Testis (tissue), 3 donors: Measurements from ENCODE around the gene OR1F1. TPM values are rescaled to one million over a fixed set of nuclear protein-coding genes. Genes with fewer than 3 reads are reported as not detected.
"Not testable (repeated sequence)": the region's sequence is repeated elsewhere in the genome, so short reads cannot be mapped to it uniquely, and the experiment has no call there.

Source experiments
- DNase-seq: peaks from one replicate; pipeline ENCODE4 v3.0.0-alpha.2; 2019
- H3K27ac ChIP-seq, 2 donors: fragments of 200-600 bp; sonication (generic); one replicate each; pipeline ENCODE4 v1.5.1; 2019
- H3K27me3 ChIP-seq: fragments of 200-600 bp; sonication (generic); one replicate; pipeline ENCODE4 v1.5.1; 2019
- H3K36me3 ChIP-seq: fragments of 200-600 bp; sonication (generic); one replicate; pipeline ENCODE4 v1.5.1; 2017; ENCODE audit warnings: low read depth; ENCODE audit errors: missing control alignments
- H3K4me1 ChIP-seq: fragments of 200-600 bp; sonication (generic); one replicate; pipeline ENCODE4 v1.5.1; 2019
- H3K4me3 ChIP-seq, 2 donors: fragments of 200-600 bp; sonication (generic); one replicate each; pipeline ENCODE4 v1.5.1; 2017 to 2019
- H3K9me3 ChIP-seq: fragments of 200-600 bp; sonication (generic); one replicate; pipeline ENCODE4 v1.5.1; 2017
- POLR2A ChIP-seq: fragments of 450-650 bp; IDR thresholded peaks from one replicate; pipeline ENCODE4 v1.6.1; 2017; ENCODE audit warnings: antibody characterized with exemption, mild to moderate bottlenecking, moderate library complexity
- WGBS, 2 donors: methylation state at CpG; one replicate each; pipeline ENCODE4 v1.1.5; 2018; 5-methylcytosine and 5-hydroxymethylcytosine counted together
- intact Hi-C: fragments of 100-400 bp; cut with DNase I; formaldehyde crosslinking; loops from one replicate; pipeline ENCODE4 v1.15.1; 2023; ENCODE audit warnings: low total_unique reads
- polyA plus RNA-seq: library from polyadenylated mRNA; stranded (reverse); fragments of 350-450 nt; fragmentation: Illumina TruSeq; extraction: RNeasy Lipid Tissue Mini Kit (QIAGEN cat#74804); gene quantifications from one replicate; pipeline ENCODE4 v1.2.3, GENCODE V29; 2014; ENCODE audit warnings: low read depth, low replicate concordance; ENCODE audit not compliant: insufficient read depth
- total RNA-seq, 2 donors: library from RNA; depleted of rRNA; stranded (reverse); fragments of >200 nt; gene quantifications; one replicate each; pipeline ENCODE4 v1.2.3, GENCODE V29; 2016
- TF ChIP-seq, protein P1 (sequence below), 3 experiments: fragments of 450-650 bp in 2 of 3; fragments of 200-600 bp in 1 of 3; sonication (generic) in 1 of 3; IDR thresholded peaks; one replicate each; pipeline ENCODE4 v1.5.1; 2016 to 2019; ENCODE audit warnings: antibody characterized with exemption in 3 of 3, mild to moderate bottlenecking in 2 of 3, moderate library complexity in 1 of 3

OR1F1 gene
- total and polyA plus RNA-seq, 3 donors from 2014 or later: not detected

DNA sequence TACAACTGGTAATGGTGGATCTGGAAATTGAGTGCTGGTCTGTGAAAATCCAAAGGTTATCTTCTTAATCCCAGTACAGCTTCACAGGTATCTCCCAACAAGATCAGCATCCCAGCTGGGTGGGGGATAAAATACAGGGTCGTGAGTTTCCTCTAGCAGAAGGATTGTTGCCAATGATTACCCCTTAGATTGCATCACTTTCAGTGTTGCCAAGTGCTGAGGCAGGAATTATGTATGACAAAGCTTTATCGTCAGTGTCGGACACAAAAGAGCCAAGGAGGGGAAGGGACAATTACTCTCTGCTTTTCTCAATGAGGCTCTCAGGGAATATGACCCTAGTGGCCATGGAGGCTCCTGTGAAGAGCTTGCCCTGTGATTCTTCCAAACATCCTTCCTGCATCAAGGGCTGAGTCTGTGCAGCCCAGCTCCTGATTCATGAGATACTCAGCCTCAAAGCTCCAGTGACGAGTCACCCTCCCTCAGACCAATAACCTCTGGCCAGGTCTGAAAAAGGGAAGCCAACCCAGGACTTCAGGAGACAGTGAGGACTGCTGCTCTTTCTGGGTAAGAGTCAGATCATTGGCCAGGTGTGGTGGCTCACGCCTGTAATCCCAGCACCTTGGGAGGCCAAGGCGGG, 15.0 kb downstream of the OR1F1 start:
- no peak for TF ChIP-seq POLR2A
- TF ChIP-seq, protein P1, sequence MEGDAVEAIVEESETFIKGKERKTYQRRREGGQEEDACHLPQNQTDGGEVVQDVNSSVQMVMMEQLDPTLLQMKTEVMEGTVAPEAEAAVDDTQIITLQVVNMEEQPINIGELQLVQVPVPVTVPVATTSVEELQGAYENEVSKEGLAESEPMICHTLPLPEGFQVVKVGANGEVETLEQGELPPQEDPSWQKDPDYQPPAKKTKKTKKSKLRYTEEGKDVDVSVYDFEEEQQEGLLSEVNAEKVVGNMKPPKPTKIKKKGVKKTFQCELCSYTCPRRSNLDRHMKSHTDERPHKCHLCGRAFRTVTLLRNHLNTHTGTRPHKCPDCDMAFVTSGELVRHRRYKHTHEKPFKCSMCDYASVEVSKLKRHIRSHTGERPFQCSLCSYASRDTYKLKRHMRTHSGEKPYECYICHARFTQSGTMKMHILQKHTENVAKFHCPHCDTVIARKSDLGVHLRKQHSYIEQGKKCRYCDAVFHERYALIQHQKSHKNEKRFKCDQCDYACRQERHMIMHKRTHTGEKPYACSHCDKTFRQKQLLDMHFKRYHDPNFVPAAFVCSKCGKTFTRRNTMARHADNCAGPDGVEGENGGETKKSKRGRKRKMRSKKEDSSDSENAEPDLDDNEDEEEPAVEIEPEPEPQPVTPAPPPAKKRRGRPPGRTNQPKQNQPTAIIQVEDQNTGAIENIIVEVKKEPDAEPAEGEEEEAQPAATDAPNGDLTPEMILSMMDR (IDR thresholded peaks at IDR 0.05): no peak
- H3K9me3 ChIP-seq: no peaks in the 10 kb centered on the region

DNA sequence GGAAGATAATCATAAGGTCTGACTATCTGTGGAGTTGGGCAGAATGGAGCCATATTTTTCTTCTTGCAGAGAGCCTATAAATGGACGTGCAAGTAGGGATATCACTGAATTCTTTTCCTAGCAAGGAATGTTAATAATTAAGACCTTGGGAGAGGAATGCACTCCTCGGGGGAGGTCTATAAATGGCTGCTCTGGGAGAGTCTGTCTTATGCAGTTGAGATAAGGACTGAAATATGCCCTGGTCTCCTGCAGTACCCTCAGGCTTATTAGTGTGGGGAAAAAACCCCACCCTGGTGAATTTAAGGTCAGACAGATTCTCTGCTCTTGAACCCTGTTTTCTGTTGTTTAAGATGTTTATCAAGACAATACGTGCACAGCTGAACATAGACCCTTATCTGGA, 17.9 kb downstream of the OR1F1 start:
- WGBS, 2 donors: 42 to 63% methylated on average over 3 of the region's 3 CpGs
- H3K27me3 ChIP-seq, H3K36me3 ChIP-seq, H3K27ac ChIP-seq, DNase-seq, H3K9me3 ChIP-seq, H3K4me1 ChIP-seq, intact Hi-C loops, H3K4me3 ChIP-seq: not testable (repeated sequence)

More for the DNA sequence above, 15.0 kb downstream of the OR1F1 start:
- H3K4me1 ChIP-seq: no peaks in the 10 kb centered on the region
- no peak for DNase-seq
- no peak overlapping the region for H3K27ac ChIP-seq
- intact Hi-C loops: no loop called here
- H3K27me3 ChIP-seq: no peaks in the 10 kb centered on the region
- 82 to 83% methylated on average over 6 of the region's 6 CpGs for WGBS, 2 donors
- no peaks in the 10 kb centered on the region for H3K36me3 ChIP-seq
- H3K4me3 ChIP-seq: no peak overlapping the region

DNA sequence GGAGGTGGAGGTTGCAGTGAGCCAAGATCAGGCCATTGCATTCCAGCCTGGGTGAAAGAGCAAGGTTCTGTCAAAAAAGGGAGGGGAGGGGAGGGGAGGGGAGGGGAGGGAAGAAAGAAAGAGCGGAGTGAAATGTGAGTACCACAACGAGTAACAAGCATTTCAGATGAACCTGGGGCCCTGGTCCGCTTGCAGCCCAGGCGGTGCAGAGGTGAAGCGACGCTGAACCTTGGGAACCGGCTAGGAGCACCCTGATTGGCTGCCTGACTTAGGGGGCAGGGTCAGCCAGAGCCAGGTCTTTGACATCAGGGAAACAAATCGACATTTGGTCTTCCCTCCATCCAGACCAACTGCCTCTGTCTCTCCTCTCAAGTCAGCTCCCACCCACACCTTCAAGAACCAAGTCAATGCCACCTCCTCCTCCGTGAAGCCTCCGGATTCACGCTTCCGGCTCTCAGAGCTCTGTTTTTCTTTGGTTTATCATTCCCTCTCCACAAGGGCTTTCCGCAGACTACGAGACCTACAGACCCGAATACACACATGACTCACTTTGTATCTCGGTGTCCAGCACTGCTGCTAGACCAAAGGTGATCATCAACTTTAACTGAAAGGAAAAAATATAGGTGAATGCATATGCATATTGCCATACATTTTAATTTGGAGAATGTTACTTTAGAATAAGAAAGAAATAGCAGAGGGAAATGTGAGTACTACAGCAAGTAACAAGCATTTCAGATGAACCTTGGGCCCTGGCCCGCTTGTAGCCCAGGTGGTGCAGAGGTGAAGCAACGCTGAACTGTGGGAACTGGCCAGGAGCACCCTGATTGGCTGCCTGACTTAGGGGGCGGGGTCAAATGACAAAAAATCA, 19.3 kb downstream of the OR1F1 start:
- Histone ChIP-seq H3K4me3 (no peak overlapping the region), H3K36me3 (no peaks in the 10 kb centered on the region), H3K4me1 (no peaks in the 10 kb centered on the region), H3K27ac (no peak overlapping the region), H3K9me3 (no peaks in the 10 kb centered on the region), H3K27me3 (no peaks in the 10 kb centered on the region)
- 48 to 58% methylated on average over 19 of the region's 19 CpGs for WGBS, 2 donors
- intact Hi-C loops: no loop called here
- DNase-seq: no peak
- TF ChIP-seq, protein P1 (IDR thresholded peaks at IDR 0.05): no peak
- TF ChIP-seq POLR2A: no peak

DNA sequence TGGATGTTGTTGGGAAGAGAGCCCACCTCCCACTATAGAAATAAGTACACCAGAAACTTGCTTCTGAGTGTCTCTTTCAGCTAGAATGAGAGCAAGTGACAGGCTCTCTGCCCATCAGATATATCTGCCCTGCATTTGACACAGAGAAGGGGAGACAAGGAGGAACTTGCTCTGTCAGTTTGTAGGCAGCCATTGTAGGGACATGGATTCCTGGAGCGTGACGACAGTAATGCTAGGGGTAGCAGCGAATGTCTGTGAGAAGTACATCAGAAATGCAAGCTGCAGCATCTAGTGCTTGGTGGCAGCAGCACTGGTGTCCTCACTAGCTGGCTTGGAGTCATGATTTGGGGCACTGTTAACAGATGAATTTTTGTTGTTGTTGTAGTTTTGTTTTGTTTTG, 24.0 kb downstream of the OR1F1 start:
- TF ChIP-seq, protein P1 (IDR thresholded peaks at IDR 0.05): no peak
- TF ChIP-seq POLR2A: no peak
- intact Hi-C loops: no loop called here
- no peak overlapping the region for H3K27ac ChIP-seq
- H3K27me3 ChIP-seq: no peaks in the 10 kb centered on the region
- no peak overlapping the region for H3K4me3 ChIP-seq
- WGBS, 2 donors: 67 to 73% methylated on average over 3 of the region's 3 CpGs
- no peaks in the 10 kb centered on the region for H3K9me3 ChIP-seq
- no peaks in the 10 kb centered on the region for H3K4me1 ChIP-seq
- H3K36me3 ChIP-seq: no peaks in the 10 kb centered on the region
- DNase-seq: no peak

DNA sequence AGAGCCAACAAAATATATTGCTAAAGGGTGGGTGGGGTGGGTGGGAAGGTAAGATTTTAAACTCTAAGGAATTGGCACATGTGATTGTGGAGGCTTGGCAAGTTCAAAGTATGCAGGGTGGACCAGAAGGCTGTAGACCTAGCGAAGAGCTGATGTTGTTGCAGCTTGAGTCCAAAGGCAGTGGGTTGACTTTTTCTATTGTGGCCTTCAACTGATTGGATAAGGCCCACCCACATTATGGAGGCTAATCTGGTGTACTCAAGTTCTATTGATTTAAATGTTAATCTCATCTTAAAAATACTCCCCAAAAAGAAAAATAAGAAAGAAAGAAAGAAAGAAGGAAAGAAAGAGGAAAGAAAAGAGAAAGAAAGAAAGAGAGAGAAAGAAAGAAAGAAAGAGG, 24.6 kb downstream of the OR1F1 start:
- Histone ChIP-seq H3K27ac (no peak overlapping the region), H3K4me3 (no peak overlapping the region), H3K4me1 (no peaks in the 10 kb centered on the region), H3K27me3 (no peaks in the 10 kb centered on the region), H3K36me3 (no peaks in the 10 kb centered on the region), H3K9me3 (no peaks in the 10 kb centered on the region)
- no peak for TF ChIP-seq POLR2A
- TF ChIP-seq, protein P1 (IDR thresholded peaks at IDR 0.05): no peak
- 64 to 70% methylated on average over 1 of the region's 1 CpG for WGBS, 2 donors
- intact Hi-C loops: no loop called here
- no peak for DNase-seq
